Tibial nerve (tissue), 4 donors: ENCODE data around the gene MYNN. TPM values are rescaled to one million over a fixed set of nuclear protein-coding genes. Genes with fewer than 3 reads are reported as not detected.

ENCODE experiments used
- DNase-seq, 2 donors: peaks; one replicate each; pipeline ENCODE4 v3.0.0-alpha.2; 2019; ENCODE audit warnings: low spot score in 2 of 2
- H3K27ac ChIP-seq, 4 donors: fragments of 200-600 bp; sonication (generic) in 3 of 4; one replicate each; pipeline ENCODE4 v1.5.1; 2017 to 2019; ENCODE audit warnings: mild to moderate bottlenecking in 1 of 4
- H3K27me3 ChIP-seq, 2 donors: fragments of 200-600 bp; sonication (generic) in 1 of 2; one replicate each; pipeline versions ENCODE4 v1.5.1 to v1.6.0; 2017 to 2019
- H3K36me3 ChIP-seq, 3 donors: fragments of 200-600 bp; sonication (generic); one replicate each; pipeline ENCODE4 v1.5.1; 2018 to 2019
- H3K4me1 ChIP-seq, 4 donors: fragments of 200-600 bp; sonication (generic) in 3 of 4; one replicate each; pipeline ENCODE4 v1.5.1; 2017 to 2019
- H3K4me3 ChIP-seq, 4 donors: fragments of 200-600 bp; sonication (generic) in 3 of 4; one replicate each; pipeline ENCODE4 v1.5.1; 2017 to 2019; ENCODE audit warnings: mild to moderate bottlenecking in 1 of 4, moderate library complexity in 1 of 4
- H3K9me3 ChIP-seq, 4 donors: fragments of 200-600 bp; sonication (generic) in 3 of 4; one replicate each; pipeline ENCODE4 v1.5.1; 2017 to 2019
- EP300 ChIP-seq, 2 donors: sonication (generic); formaldehyde crosslinking; IDR thresholded peaks; one replicate each; pipeline ENCODE4 v1.6.1; 2017; ENCODE audit warnings: antibody characterized with exemption in 2 of 2, mild to moderate bottlenecking in 1 of 2
- POLR2A ChIP-seq, 2 donors: fragments of 450-650 bp; IDR thresholded peaks; one replicate each; pipeline ENCODE4 v1.6.1; 2017; ENCODE audit warnings: antibody characterized with exemption in 2 of 2, mild to moderate bottlenecking in 2 of 2, moderate library complexity in 2 of 2
- WGBS, 2 donors: methylation state at CpG; one replicate each; pipeline ENCODE4 v1.1.5; 2018; 5-methylcytosine and 5-hydroxymethylcytosine counted together
- total RNA-seq, 4 donors: library from RNA; depleted of rRNA; stranded (reverse); fragments of >200 nt; gene quantifications; one replicate each; pipeline ENCODE4 v1.1.0, GENCODE V29; 2016
- TF ChIP-seq, protein P1 (sequence below), 5 experiments: fragments of 200-600 bp in 3 of 5; fragments of 450-650 bp in 2 of 5; sonication (generic) in 3 of 5; IDR thresholded peaks; one replicate each; pipeline ENCODE4 v1.5.1; 2016 to 2019; ENCODE audit warnings: antibody characterized with exemption in 5 of 5, mild to moderate bottlenecking in 3 of 5, moderate library complexity in 2 of 5

The MYNN gene
- total RNA-seq, 4 donors from 2014 or later, result 10.8 to 24.3 (median 16.8) TPM

DNA sequence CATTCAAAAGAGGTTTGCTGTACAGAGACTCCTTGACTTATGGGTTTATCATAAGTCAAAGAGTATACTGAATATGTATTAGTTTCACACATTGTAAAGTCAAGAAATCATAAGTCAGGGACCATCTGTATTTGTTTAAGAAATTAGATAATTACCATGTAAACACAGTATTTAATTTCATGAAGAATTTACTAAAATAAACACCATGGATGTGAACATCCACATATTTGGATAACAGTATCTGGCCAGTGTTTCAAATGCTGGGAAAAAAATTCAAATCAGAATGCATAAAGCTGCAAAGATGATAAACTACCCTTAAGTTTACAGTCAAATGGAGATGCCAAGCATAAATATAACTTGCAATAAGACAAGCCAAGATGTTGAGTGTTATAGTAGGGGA lies 17.0 kb downstream of the MYNN start:
- Histone ChIP-seq H3K9me3 (no peaks in the 10 kb centered on the region), H3K27me3 (no peaks in the 10 kb centered on the region), H3K27ac (no peak overlapping the region), H3K4me3 (no peak overlapping the region), H3K4me1 (no peaks in the 10 kb centered on the region), H3K36me3 (peaks cover 0 to 81% (median 4%) of the 10 kb centered on the region in 3 donors)
- TF ChIP-seq, protein P1, sequence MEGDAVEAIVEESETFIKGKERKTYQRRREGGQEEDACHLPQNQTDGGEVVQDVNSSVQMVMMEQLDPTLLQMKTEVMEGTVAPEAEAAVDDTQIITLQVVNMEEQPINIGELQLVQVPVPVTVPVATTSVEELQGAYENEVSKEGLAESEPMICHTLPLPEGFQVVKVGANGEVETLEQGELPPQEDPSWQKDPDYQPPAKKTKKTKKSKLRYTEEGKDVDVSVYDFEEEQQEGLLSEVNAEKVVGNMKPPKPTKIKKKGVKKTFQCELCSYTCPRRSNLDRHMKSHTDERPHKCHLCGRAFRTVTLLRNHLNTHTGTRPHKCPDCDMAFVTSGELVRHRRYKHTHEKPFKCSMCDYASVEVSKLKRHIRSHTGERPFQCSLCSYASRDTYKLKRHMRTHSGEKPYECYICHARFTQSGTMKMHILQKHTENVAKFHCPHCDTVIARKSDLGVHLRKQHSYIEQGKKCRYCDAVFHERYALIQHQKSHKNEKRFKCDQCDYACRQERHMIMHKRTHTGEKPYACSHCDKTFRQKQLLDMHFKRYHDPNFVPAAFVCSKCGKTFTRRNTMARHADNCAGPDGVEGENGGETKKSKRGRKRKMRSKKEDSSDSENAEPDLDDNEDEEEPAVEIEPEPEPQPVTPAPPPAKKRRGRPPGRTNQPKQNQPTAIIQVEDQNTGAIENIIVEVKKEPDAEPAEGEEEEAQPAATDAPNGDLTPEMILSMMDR (IDR thresholded peaks at IDR 0.05), result no peak
- TF ChIP-seq POLR2A (IDR thresholded peaks at IDR 0.05), result no peak
- TF ChIP-seq EP300 (IDR thresholded peaks at IDR 0.05), result no peak
- no peak for DNase-seq

DNA sequence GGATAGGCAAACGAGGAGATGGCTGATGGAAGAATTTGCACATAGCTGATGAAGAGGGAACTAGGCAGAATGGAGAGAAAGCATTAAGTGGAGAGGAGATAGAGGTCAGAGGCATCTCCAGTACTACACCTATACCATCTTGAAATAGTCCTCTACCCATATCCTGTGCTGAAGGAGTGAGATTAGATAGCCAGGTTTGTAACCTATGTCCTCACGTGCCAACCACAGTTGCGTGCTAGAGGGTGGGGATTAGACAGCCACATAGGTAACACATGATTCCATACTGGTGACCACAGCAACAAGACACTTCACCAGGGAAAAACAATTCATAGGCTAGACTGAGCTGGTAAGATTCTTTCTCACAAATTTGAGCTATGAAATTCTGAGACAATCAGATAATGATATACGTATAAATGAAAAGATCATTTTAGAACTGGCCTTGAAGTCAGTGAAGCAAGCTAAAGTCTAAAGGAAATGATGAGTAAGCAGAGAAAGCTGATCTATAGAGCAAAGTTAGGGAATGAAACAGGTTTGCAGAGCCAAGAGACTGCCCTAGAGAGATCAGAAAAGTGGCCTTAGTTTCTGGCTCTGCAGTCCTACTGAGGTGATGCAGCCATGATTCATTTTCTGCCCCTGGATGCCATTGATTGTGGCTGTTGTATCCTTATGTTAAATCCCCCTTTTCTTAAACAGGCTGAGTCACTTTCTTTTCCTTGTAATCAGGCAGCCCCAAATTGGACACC lies 17.7 kb downstream of the MYNN start:
- Histone ChIP-seq H3K36me3 (peaks cover 0 to 75% (median 4%) of the 10 kb centered on the region in 3 donors), H3K9me3 (no peaks in the 10 kb centered on the region), H3K4me3 (no peak overlapping the region), H3K4me1 (no peaks in the 10 kb centered on the region), H3K27ac (no peak overlapping the region), H3K27me3 (no peaks in the 10 kb centered on the region)
- DNase-seq, result no peak
- 90 to 92% methylated on average over 4 of the region's 4 CpGs for WGBS, 2 donors
- no peak for TF ChIP-seq POLR2A (IDR thresholded peaks at IDR 0.05)
- TF ChIP-seq, protein P1 (IDR thresholded peaks at IDR 0.05), result no peak
- TF ChIP-seq EP300 (IDR thresholded peaks at IDR 0.05), result no peak

DNA sequence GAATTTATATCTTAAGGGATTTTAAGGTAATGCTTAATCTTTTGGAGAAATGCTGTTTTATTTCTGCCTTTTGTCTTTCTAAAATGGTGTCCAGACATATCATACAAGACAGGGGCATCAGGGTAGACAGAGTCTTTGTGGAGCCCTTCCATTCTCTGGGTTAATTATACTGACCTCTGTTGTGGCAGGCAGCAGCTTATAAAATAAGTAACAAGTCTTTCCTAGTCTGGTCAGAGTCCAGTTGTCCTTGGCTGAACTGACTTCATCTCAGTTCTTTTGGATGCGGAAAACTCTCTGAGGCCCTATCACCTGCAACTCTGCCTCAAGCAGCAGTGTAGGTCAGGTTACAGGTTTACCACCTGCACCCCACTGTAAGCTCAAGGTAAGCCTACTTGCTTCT lies 19.2 kb downstream of the MYNN start:
- no peak overlapping the region for H3K4me3 ChIP-seq
- H3K27ac ChIP-seq, result no peak overlapping the region
- WGBS, 2 donors, result 100% methylated on average over 1 of the region's 1 CpG
- no peak for DNase-seq
- H3K27me3 ChIP-seq, result no peaks in the 10 kb centered on the region
- H3K4me1 ChIP-seq, result no peaks in the 10 kb centered on the region
- TF ChIP-seq POLR2A (IDR thresholded peaks at IDR 0.05) (no peak), EP300 (IDR thresholded peaks at IDR 0.05) (no peak)
- TF ChIP-seq, protein P1 (IDR thresholded peaks at IDR 0.05), result no peak
- peaks cover 0 to 63% (median 4%) of the 10 kb centered on the region in 3 donors for H3K36me3 ChIP-seq
- no peaks in the 10 kb centered on the region for H3K9me3 ChIP-seq

DNA sequence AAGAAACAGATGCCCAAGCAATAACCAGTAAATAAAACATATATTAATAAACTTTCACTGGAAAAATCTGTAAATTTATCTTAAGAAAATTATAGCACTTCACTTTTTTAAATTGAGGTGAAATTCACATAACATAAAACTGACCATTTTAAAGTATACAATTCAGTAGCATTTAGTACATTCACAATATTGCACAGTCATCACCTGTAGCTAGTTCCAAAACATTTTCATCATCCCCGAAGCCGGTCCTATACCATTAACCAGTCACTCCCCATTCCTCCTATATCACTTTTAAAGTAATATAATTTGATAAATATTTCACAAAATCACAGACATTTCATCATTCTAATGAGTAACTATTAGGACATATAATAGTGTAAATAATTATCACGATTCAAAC lies 31.5 kb downstream of the MYNN start:
- no peaks in the 10 kb centered on the region for H3K9me3 ChIP-seq
- no peak overlapping the region for H3K4me3 ChIP-seq
- no peak overlapping the region for H3K27ac ChIP-seq
- TF ChIP-seq POLR2A (IDR thresholded peaks at IDR 0.05) (no peak), EP300 (IDR thresholded peaks at IDR 0.05) (no peak)
- TF ChIP-seq, protein P1 (IDR thresholded peaks at IDR 0.05), result no peak
- H3K27me3 ChIP-seq, result no peaks in the 10 kb centered on the region
- H3K36me3 ChIP-seq, result peaks cover 0 to 34% (median 0%) of the 10 kb centered on the region in 3 donors
- no peaks in the 10 kb centered on the region for H3K4me1 ChIP-seq
- DNase-seq, result no peak
- 88 to 95% methylated on average over 3 of the region's 3 CpGs for WGBS, 2 donors

DNA sequence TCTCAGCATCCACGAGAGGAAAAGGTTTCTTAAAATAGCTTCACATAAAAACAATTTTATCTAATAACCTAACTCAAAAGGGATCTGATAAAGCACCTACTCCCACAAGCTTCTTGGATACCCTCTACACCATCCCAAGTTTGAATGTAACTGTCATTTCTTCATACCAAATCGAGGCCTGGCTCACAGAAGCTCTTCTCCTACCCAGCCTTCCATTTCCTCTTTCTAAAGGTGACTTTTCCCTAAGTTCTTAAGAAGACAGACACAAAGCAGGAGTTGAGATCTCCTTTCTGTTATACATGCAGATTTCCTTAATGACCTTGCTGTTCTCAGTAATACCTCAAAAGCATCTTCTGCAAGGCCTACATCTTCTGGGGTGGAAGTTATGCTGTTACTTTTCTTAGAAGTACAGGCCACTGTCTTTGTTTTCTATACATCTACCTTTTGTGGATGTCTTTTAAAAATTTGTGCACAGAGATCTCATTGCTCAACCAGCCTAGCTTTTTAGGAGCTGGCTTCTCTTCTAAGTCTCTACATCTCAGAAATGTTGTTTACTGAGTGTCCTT lies 36.1 kb downstream of the MYNN start:
- Histone ChIP-seq H3K4me1 (peaks cover 0 to 26% (median 2%) of the 10 kb centered on the region in 4 donors), H3K9me3 (no peaks in the 10 kb centered on the region), H3K27me3 (no peaks in the 10 kb centered on the region), H3K27ac (no peak overlapping the region), H3K36me3 (no peaks in the 10 kb centered on the region), H3K4me3 (no peak overlapping the region)
- WGBS, 2 donors, result 38 to 46% methylated on average over 2 of the region's 2 CpGs
- DNase-seq, result no peak
- no peak for TF ChIP-seq POLR2A (IDR thresholded peaks at IDR 0.05)
- TF ChIP-seq EP300 (IDR thresholded peaks at IDR 0.05), result no peak
- TF ChIP-seq, protein P1 (IDR thresholded peaks at IDR 0.05), result no peak
